GM23248 (cell line): ENCODE data around the gene WNT9B.

Experiments used
- EZH2 ChIP-seq: fragments of 200-600 bp; sonication (generic); IDR thresholded peaks from 2 replicates; pipeline ENCODE4 v1.6.1; 2018; ENCODE audit warnings: antibody characterized with exemption, mild to moderate bottlenecking; ENCODE audit not compliant: insufficient read depth, poor library complexity, severe bottlenecking
- EZH2phosphoT487 ChIP-seq: fragments of 200-600 bp; sonication (generic); IDR thresholded peaks from 2 replicates; pipeline ENCODE4 v1.6.1; 2018; ENCODE audit warnings: antibody characterized with exemption, moderate library complexity, mild to moderate bottlenecking, low read depth; ENCODE audit not compliant: insufficient read depth

- TF ChIP-seq EZH2 (no peak), EZH2phosphoT487 (no peak)
These were observed 28.9 kb upstream of the WNT9B start for GRCh38 chr17:46822388-46822921.
